ENCODE results near the gene KIR2DL3.
"Not testable (repeated sequence)": the region's sequence is repeated elsewhere in the genome, so short reads cannot be mapped to it uniquely, and the experiment has no call there.

KIR2DL3 gene

GRCh38 chr19:54744080-54744479 lies 5.8 kb downstream of the KIR2DL3 start:
- DNase-seq (ENCODE audit: low read depth in 3 of 3), result not testable (repeated sequence)

GRCh38 chr19:54747614-54748322 lies 9.5 kb downstream of the KIR2DL3 start:
- DNase-seq (ENCODE audit: low read depth in 3 of 3), result not testable (repeated sequence)

GRCh38 chr19:54750276-54750675 lies 12.0 kb downstream of the KIR2DL3 start:
- DNase-seq (ENCODE audit: low read depth in 3 of 3), result not testable (repeated sequence)

GRCh38 chr19:54756204-54757110 lies 18.1 kb downstream of the KIR2DL3 start:
- DNase-seq (ENCODE audit: low read depth in 3 of 3), result not testable (repeated sequence)

- DNase-seq (ENCODE audit: low read depth in 3 of 3), result not testable (repeated sequence)
Measured at GRCh38 chr19:54758577-54758976, 20.3 kb downstream of the KIR2DL3 start.

- DNase-seq (ENCODE audit: low read depth in 3 of 3), result not testable (repeated sequence)
Measured at GRCh38 chr19:54764219-54764618, 25.9 kb downstream of the KIR2DL3 start.

GRCh38 chr19:54766464-54766863 lies 28.2 kb downstream of the KIR2DL3 start:
- not testable (repeated sequence) for DNase-seq (ENCODE audit: low read depth in 3 of 3)

- not testable (repeated sequence) for DNase-seq (ENCODE audit: low read depth in 3 of 3)
Measured at GRCh38 chr19:54769646-54770045, 31.3 kb downstream of the KIR2DL3 start, which contains the start of gene KIR2DL1. TSS of gene KIR2DL1 (plus strand) at chr19:54769793. CDS start at chr19:54769851, 58 bp downstream.

GRCh38 chr19:54770511-54770910 lies 32.2 kb downstream of the KIR2DL3 start:
- not testable (repeated sequence) for DNase-seq (ENCODE audit: low read depth in 3 of 3)

GRCh38 chr19:54771018-54771960 lies 33.0 kb downstream of the KIR2DL3 start:
- not testable (repeated sequence) for DNase-seq (ENCODE audit: low read depth in 3 of 3)

- not testable (repeated sequence) for DNase-seq (ENCODE audit: low read depth in 3 of 3)
Measured at GRCh38 chr19:54772666-54773065, 34.4 kb downstream of the KIR2DL3 start.

- not testable (repeated sequence) for DNase-seq (ENCODE audit: low read depth in 3 of 3)
Measured at GRCh38 chr19:54775095-54775815, 36.9 kb downstream of the KIR2DL3 start.

- DNase-seq (ENCODE audit: low read depth in 3 of 3), result not testable (repeated sequence)
Measured at GRCh38 chr19:54775830-54776229, 37.5 kb downstream of the KIR2DL3 start.

GRCh38 chr19:54777851-54778250 lies 39.5 kb downstream of the KIR2DL3 start:
- not testable (repeated sequence) for DNase-seq (ENCODE audit: low read depth in 3 of 3)

- not testable (repeated sequence) for DNase-seq (ENCODE audit: low read depth in 3 of 3)
Measured at GRCh38 chr19:54778896-54779295, 40.6 kb downstream of the KIR2DL3 start.

GRCh38 chr19:54782916-54783315 lies 44.6 kb downstream of the KIR2DL3 start:
- not testable (repeated sequence) for DNase-seq (ENCODE audit: low read depth in 3 of 3)

- not testable (repeated sequence) for DNase-seq (ENCODE audit: low read depth in 3 of 3)
Measured at GRCh38 chr19:54786091-54786723, 47.9 kb downstream of the KIR2DL3 start.

GRCh38 chr19:54788154-54788553 lies 49.8 kb downstream of the KIR2DL3 start:
- DNase-seq (ENCODE audit: low read depth in 3 of 3), result not testable (repeated sequence)

- no peak for DNase-seq (ENCODE audit: low read depth in 3 of 3)
Measured at GRCh38 chr19:54790711-54791110, 52.4 kb downstream of the KIR2DL3 start.

GRCh38 chr19:54791476-54791875 lies 53.2 kb downstream of the KIR2DL3 start:
- no peak for DNase-seq (ENCODE audit: low read depth in 3 of 3)

Data from stimulated activated CD4-positive, alpha-beta T cell treated with anti-CD3 and anti-CD28 coated beads, TNF-alpha, amount 100 ng/mL, for 24 hours (primary cell).